Suppressor macrophage treated with lipopolysaccharide for 4 hours (primary cell): ENCODE data around the gene PRKD1.

Experiments
- DNase-seq: peaks from one replicate; pipeline ENCODE4 v3.0.0-alpha.2; 2020

PRKD1 gene

GRCh38 chr14:29927376-29928116 is at the start of gene PRKD1:
Gene PRKD1 (minus strand): TSS chr14:29927847.
- no peak for DNase-seq

GRCh38 chr14:29971101-29971500 is 43.5 kb upstream of the PRKD1 start:
- DNase-seq = no peak

GRCh38 chr14:29955087-29955486 is 27.4 kb upstream of the PRKD1 start:
- DNase-seq = no peak

GRCh38 chr14:29953501-29953900 is 25.9 kb upstream of the PRKD1 start:
- no peak for DNase-seq

GRCh38 chr14:29944091-29944490 is 16.4 kb upstream of the PRKD1 start:
- no peak for DNase-seq

GRCh38 chr14:29941401-29941800 is 13.8 kb upstream of the PRKD1 start:
- no peak for DNase-seq

GRCh38 chr14:29940482-29940881 is 12.8 kb upstream of the PRKD1 start:
- no peak for DNase-seq

- no peak for DNase-seq
Measured at GRCh38 chr14:29937116-29937515, 9.5 kb upstream of the PRKD1 start.

- no peak for DNase-seq
Measured at GRCh38 chr14:29930283-29930682, 2.6 kb upstream of the PRKD1 start.

- no peak for DNase-seq
Measured at GRCh38 chr14:29928117-29928640, 532 bp upstream of the PRKD1 start.

GRCh38 chr14:29926701-29927375 is 809 bp downstream of the PRKD1 start:
- no peak for DNase-seq

- DNase-seq = no peak
Measured at GRCh38 chr14:29926228-29926627, 1.4 kb downstream of the PRKD1 start.

GRCh38 chr14:29925736-29926135 is 1.9 kb downstream of the PRKD1 start:
- DNase-seq = no peak

GRCh38 chr14:29925101-29925722 is 2.4 kb downstream of the PRKD1 start:
- no peak for DNase-seq

- no peak for DNase-seq
Measured at GRCh38 chr14:29919845-29920244, 7.8 kb downstream of the PRKD1 start.

GRCh38 chr14:29918981-29919380 is 8.7 kb downstream of the PRKD1 start:
- no peak for DNase-seq

GRCh38 chr14:29913566-29913965 is 14.1 kb downstream of the PRKD1 start:
- no peak for DNase-seq

GRCh38 chr14:29911810-29912209 is 15.8 kb downstream of the PRKD1 start:
- DNase-seq = no peak

- DNase-seq = no peak
Measured at GRCh38 chr14:29908652-29909577, 18.7 kb downstream of the PRKD1 start.

- no peak for DNase-seq
Measured at GRCh38 chr14:29906256-29906870, 21.3 kb downstream of the PRKD1 start.

- no peak for DNase-seq
Measured at GRCh38 chr14:29905543-29905942, 22.1 kb downstream of the PRKD1 start.
